ENCODE results near the gene PALD1. TPM values are rescaled to one million over a fixed set of nuclear protein-coding genes. Genes with fewer than 3 reads are reported as not detected.

The PALD1 gene
- total RNA-seq, 2 experiments from 2014 or later = 0.26 to 0.41 TPM

GRCh38 chr10:70496341-70497119 lies 18.0 kb downstream of the PALD1 start:
- H3K27me3 Mint-ChIP-seq = peaks cover 27% of the 10 kb centered on the region
- no peaks in the 10 kb centered on the region for H3K9me3 Mint-ChIP-seq (ENCODE audit: low read depth)
- H3K4me3 Mint-ChIP-seq = no peak overlapping the region
- CTCF ChIA-PET = no interaction called here
- H3K27ac Mint-ChIP-seq = no peak overlapping the region
- ATAC-seq (no peak), DNase-seq (no peak)
- no peaks in the 10 kb centered on the region for H3K36me3 Mint-ChIP-seq
- H3K4me1 Mint-ChIP-seq = peaks cover 38% of the 10 kb centered on the region

DNA sequence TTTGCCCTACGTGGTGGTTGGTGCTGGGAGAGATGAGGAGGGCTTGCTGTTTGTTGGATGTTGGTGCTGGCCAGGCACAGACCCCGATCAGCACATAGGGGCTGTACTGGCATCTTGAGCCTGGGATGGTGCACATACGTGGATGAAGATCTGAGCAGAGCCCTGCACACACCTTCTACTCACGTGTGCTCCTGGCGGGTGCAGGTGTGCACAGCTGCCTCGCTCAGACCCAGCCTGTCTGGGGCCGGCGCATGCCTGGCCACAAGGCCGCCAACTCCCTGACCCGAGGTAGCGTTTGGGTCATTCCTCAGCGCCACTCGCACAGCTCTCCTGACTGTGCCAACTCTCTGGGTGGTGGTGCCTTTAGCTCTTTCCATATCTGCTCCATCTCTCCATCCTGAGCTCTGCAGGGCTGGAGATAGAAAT lies 18.6 kb downstream of the PALD1 start:
- Mint-ChIP-seq H3K27me3 (peaks cover 22% of the 10 kb centered on the region), H3K9me3 (ENCODE audit: low read depth) (no peaks in the 10 kb centered on the region), H3K4me1 (peaks cover 38% of the 10 kb centered on the region), H3K27ac (no peak overlapping the region), H3K36me3 (no peaks in the 10 kb centered on the region), H3K4me3 (no peak overlapping the region)
- DNase-seq = no peak
- ATAC-seq = no peak
- CTCF ChIA-PET = no interaction called here

DNA sequence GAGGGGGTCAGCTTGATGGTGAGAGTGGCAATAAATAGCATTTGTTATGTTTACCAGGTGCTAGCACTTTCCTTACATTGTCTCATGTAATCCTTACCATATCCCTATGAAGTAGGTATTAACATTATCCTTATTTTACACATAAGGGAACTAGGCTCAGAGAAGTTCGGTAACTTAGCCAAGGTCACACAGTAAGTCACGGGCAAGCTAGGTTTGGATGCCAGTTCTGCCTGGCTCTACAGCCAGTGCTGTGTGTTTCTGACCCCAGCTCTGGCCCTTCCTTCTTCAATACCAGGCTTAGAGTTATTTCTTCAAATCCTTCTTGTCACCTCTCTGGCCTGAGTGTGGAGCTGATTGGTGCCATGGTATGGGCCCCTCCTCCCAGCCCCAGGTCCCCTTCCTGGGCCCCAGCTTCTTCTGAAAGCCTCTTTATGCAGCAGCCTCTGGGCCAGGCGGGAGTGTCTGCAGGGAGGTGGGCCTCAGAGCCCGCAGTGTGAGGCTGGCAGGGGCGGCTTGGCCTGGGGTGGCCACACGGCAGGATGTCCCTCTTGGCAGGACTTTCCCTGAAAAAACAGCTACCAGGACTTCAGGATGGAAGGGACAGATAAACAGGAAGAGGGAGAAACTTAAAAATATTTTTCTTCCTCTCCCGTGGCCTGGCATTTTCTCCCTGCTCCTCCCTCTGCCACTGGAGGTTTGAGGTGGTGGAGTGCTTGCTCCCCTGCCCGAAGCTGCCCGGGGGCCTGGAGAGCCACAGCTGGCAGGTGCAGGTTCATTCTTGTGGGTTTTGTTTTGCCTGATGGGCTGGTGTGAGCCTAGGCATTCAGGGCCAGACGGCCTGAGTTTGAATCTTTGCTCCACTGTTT lies 20.6 kb downstream of the PALD1 start:
- Mint-ChIP-seq H3K27ac (no peak overlapping the region), H3K9me3 (ENCODE audit: low read depth) (no peaks in the 10 kb centered on the region), H3K27me3 (peaks cover 22% of the 10 kb centered on the region), H3K36me3 (no peaks in the 10 kb centered on the region), H3K4me3 (no peak overlapping the region), H3K4me1 (peaks cover 26% of the 10 kb centered on the region)
- CTCF ChIA-PET = interaction anchor here (0.8 to 2.1 kb wide), 2 partner anchors 36 to 38 kb away, joined by 3 to 10 read pairs; no protein-coding TSS in a partner anchor
- ATAC-seq (no peak), DNase-seq (no peak)

GRCh38 chr10:70499836-70500167 lies 21.2 kb downstream of the PALD1 start:
- CTCF ChIA-PET = interaction anchor here (2.1 kb wide), 1 partner anchor 39 kb away, joined by 10 read pairs; no protein-coding TSS in a partner anchor
- Mint-ChIP-seq H3K27me3 (peaks cover 22% of the 10 kb centered on the region), H3K9me3 (ENCODE audit: low read depth) (no peaks in the 10 kb centered on the region), H3K36me3 (no peaks in the 10 kb centered on the region), H3K27ac (no peak overlapping the region), H3K4me3 (no peak overlapping the region), H3K4me1 (peaks cover 20% of the 10 kb centered on the region)
- no peak for DNase-seq
- ATAC-seq = no peak

- DNase-seq (no peak), ATAC-seq (no peak)
- Mint-ChIP-seq H3K27ac (no peak overlapping the region), H3K4me1 (peaks cover 15% of the 10 kb centered on the region), H3K4me3 (no peak overlapping the region), H3K27me3 (peaks cover 20% of the 10 kb centered on the region), H3K36me3 (no peaks in the 10 kb centered on the region), H3K9me3 (ENCODE audit: low read depth) (no peaks in the 10 kb centered on the region)
- CTCF ChIA-PET = interaction anchor here (2.1 kb wide), 1 partner anchor 39 kb away, joined by 10 read pairs; no protein-coding TSS in a partner anchor
These were observed 21.8 kb downstream of the PALD1 start for GRCh38 chr10:70500368-70500767.

- DNase-seq (no peak), ATAC-seq (no peak)
- Mint-ChIP-seq H3K4me3 (no peak overlapping the region), H3K4me1 (peaks cover 13% of the 10 kb centered on the region), H3K27me3 (peaks cover 16% of the 10 kb centered on the region), H3K36me3 (no peaks in the 10 kb centered on the region), H3K9me3 (ENCODE audit: low read depth) (no peaks in the 10 kb centered on the region), H3K27ac (no peak overlapping the region)
- CTCF ChIA-PET = no interaction called here
These were observed 22.3 kb downstream of the PALD1 start for GRCh38 chr10:70500812-70501301.

GRCh38 chr10:70502406-70502805 lies 23.8 kb downstream of the PALD1 start:
- Mint-ChIP-seq H3K9me3 (ENCODE audit: low read depth) (no peaks in the 10 kb centered on the region), H3K36me3 (no peaks in the 10 kb centered on the region), H3K27me3 (peaks cover 9% of the 10 kb centered on the region), H3K27ac (no peak overlapping the region), H3K4me3 (no peak overlapping the region), H3K4me1 (peaks cover 13% of the 10 kb centered on the region)
- CTCF ChIA-PET = no interaction called here
- ATAC-seq (no peak), DNase-seq (no peak)

GRCh38 chr10:70503776-70504175 lies 25.2 kb downstream of the PALD1 start:
- DNase-seq (no peak), ATAC-seq (no peak)
- H3K9me3 Mint-ChIP-seq (ENCODE audit: low read depth) = no peaks in the 10 kb centered on the region
- H3K27ac Mint-ChIP-seq = no peak overlapping the region
- peaks cover 6% of the 10 kb centered on the region for H3K27me3 Mint-ChIP-seq
- CTCF ChIA-PET = no interaction called here
- no peaks in the 10 kb centered on the region for H3K36me3 Mint-ChIP-seq
- H3K4me1 Mint-ChIP-seq = peaks cover 13% of the 10 kb centered on the region
- H3K4me3 Mint-ChIP-seq = no peak overlapping the region

- H3K27me3 Mint-ChIP-seq = peaks cover 13% of the 10 kb centered on the region
- CTCF ChIA-PET = interaction anchor here (0.9 kb wide), 1 partner anchor 44 kb away, joined by 3 read pairs; no protein-coding TSS in a partner anchor
- DNase-seq = no peak
- no peaks in the 10 kb centered on the region for H3K9me3 Mint-ChIP-seq (ENCODE audit: low read depth)
- no peak for ATAC-seq
- peaks cover 12% of the 10 kb centered on the region for H3K4me1 Mint-ChIP-seq
- H3K36me3 Mint-ChIP-seq = no peaks in the 10 kb centered on the region
- no peak overlapping the region for H3K27ac Mint-ChIP-seq
- no peak overlapping the region for H3K4me3 Mint-ChIP-seq
These were observed 26.2 kb downstream of the PALD1 start for GRCh38 chr10:70504521-70505358.

GRCh38 chr10:70505908-70506307 lies 27.3 kb downstream of the PALD1 start:
- Mint-ChIP-seq H3K4me3 (no peak overlapping the region), H3K9me3 (ENCODE audit: low read depth) (no peaks in the 10 kb centered on the region), H3K36me3 (no peaks in the 10 kb centered on the region), H3K4me1 (peaks cover 5% of the 10 kb centered on the region), H3K27me3 (peaks cover 21% of the 10 kb centered on the region), H3K27ac (no peak overlapping the region)
- CTCF ChIA-PET = interaction anchor here (0.9 kb wide), 1 partner anchor 45 kb away, joined by 3 read pairs; no protein-coding TSS in a partner anchor
- DNase-seq (no peak), ATAC-seq (no peak)

DNA sequence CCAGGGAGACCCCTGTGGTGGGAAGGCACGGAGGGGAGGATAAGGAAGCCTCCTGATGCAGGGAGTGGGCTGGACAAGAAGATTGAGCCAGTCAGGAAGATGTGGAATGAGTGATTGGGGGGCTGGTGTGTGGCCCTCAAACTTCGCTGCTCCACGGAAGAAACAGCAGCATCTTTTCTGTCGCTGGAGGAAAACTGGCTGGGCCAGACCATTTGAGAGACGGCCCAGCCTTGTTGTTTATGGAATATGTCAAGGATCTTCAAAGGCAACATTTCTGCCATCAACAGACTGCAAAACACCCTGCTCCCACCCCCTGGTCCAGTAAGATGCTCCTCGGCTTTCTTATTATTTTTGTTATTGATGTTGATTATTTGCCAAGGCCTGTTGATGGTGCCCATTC lies 29.4 kb downstream of the PALD1 start:
- Mint-ChIP-seq H3K4me3 (no peak overlapping the region), H3K36me3 (no peaks in the 10 kb centered on the region), H3K9me3 (ENCODE audit: low read depth) (no peaks in the 10 kb centered on the region), H3K27me3 (peaks cover 38% of the 10 kb centered on the region), H3K27ac (no peak overlapping the region), H3K4me1 (no peaks in the 10 kb centered on the region)
- ATAC-seq = no peak
- DNase-seq = no peak
- CTCF ChIA-PET = no interaction called here

GRCh38 chr10:70508912-70509756 lies 30.6 kb downstream of the PALD1 start:
- Mint-ChIP-seq H3K36me3 (no peaks in the 10 kb centered on the region), H3K4me3 (no peak overlapping the region), H3K4me1 (peaks cover 5% of the 10 kb centered on the region), H3K27ac (no peak overlapping the region), H3K9me3 (ENCODE audit: low read depth) (no peaks in the 10 kb centered on the region), H3K27me3 (peaks cover 36% of the 10 kb centered on the region)
- CTCF ChIA-PET = interaction anchor here (1.2 kb wide), 1 partner anchor 48 kb away, joined by 3 read pairs; no protein-coding TSS in a partner anchor
- ATAC-seq (no peak), DNase-seq (no peak)

Measured in activated CD8-positive, alpha-beta memory T cell treated with anti-CD3 and anti-CD28 coated beads, Interleukin-2, amount 10 ng/mL, durations not matched to agents 7 days and 5 days (primary cell).